Germinal center (tissue), 1 donor: Measurements from ENCODE around the gene TACR1.
"Not testable (repeated sequence)": the region's sequence is repeated elsewhere in the genome, so short reads cannot be mapped to it uniquely, and the experiment has no call there.

Source experiments
- DNase-seq: peaks from one replicate; pipeline ENCODE4 v3.0.0; 2012; ENCODE audit warnings: mixed read lengths, low spot score

Gene TACR1

GRCh38 chr2:75194184-75194868, 5.0 kb downstream of the TACR1 start:
- DNase-seq = no peak

DNA sequence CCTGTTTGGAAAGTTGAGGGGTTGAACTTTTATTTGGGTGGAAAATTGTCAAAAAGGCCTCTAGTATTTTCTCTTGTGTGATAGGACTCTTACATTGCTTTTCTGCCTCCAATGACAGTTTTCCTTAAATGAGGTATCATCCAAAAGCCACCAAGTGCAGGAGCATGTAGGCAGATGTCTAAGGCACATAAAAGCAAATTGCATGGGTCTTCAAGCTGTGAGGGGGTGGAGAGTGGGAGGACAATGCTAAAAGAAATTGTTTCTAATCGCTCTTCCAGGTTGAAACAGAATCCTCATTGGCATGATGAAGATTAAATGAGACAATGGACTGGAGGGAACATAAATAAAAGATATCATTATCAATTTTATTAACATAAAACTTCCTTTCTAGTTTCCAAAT, 6.8 kb downstream of the TACR1 start:
- DNase-seq = no peak

- no peak for DNase-seq
These were observed 8.9 kb downstream of the TACR1 start for GRCh38 chr2:75190271-75190990.

GRCh38 chr2:75186821-75187220, 12.5 kb downstream of the TACR1 start:
- DNase-seq = no peak

GRCh38 chr2:75182606-75183005, 16.7 kb downstream of the TACR1 start:
- DNase-seq = no peak

DNA sequence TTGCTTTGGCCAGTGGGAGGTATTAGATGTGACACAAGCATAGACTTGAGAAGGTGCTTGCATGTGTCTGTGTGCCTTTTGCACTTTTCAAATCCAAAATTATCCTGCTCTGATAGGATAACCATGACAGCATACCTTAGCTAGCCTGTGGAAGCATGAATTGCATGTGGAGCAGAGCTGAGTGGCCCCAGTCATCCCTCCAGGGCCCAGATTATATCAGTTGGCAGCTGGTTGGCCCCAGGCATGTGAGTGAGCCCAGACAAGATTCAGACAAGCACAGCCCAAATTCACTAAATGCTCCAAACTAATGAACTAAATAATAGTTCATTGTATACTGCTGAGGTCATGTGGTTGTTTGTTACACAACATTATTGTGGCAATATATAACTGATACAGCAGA, 18.8 kb downstream of the TACR1 start:
- no peak for DNase-seq

DNA sequence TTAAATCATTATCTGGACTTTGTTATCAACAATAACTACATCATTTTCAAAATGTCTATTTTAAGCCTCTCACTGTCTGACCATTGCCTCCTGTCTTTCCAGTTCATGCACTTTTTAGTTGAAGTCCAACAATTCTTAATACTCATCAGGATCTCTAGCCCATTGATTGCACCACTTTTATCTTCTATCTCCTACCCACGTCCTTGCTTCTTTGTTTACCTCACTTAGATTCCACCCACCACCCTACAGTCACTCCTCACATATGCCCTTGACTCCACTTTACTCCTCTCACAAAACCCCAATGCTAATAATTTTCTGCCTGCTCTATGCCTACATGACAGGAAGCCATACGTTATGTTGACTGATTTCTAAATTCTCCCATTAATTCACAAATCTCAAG, 21.9 kb downstream of the TACR1 start:
- no peak for DNase-seq

GRCh38 chr2:75175456-75175855, 23.9 kb downstream of the TACR1 start:
- DNase-seq = no peak

DNA sequence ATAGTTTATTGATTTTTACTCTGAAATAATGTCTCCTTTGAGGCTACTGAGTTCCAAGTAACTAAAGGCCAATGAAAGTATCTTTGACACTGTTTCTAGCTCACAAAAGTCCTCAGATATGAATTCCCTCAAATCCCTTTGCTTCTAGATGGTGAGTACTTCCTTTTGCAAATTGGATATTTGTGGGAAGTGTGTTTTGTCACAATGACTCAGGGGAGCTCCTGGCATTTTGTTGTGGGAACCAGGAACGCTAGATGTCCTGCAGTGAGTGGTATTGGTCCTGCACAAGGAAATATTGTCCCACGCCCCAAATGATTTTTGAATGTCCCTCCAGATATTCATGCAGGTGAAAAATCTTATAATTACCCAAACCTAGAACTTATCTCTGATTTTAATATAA, 24.3 kb downstream of the TACR1 start:
- no peak for DNase-seq

DNA sequence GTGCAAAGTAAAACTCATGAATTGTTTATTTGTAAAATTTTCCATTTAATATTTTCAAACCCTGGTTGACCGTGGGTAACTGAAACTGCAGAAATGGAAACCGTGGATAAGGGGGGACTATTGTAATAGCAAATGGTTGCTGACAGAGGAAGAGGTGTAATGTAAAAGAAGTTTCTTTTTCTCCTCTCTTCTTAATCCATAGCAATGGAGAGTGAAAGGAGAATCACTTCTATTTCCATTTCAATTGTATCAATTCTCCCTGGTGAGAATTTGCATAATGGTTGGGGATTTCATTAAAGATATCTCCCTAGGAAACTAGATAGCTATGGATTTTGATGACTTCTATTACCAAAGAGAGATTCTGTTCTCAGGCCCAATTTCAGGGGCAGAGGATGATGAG, 24.8 kb downstream of the TACR1 start:
- no peak for DNase-seq

DNA sequence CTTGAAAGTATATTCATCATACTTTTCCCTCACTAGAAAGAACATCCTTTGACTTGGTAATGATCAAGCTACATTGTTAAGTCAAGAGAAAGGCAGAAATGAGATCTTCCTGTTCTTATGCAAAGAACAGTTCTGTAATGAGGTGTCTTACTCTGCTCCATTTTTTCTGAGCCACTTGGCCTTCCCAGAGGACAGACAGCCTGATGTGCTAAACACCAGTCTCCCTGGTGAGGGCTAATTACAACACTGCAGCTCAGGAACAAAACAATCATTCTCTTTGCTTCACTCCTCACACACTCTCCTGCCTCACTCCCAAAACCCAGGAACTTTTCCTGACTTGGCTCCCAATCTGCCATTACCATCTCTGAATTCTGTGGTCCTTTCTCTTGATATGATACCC, 25.6 kb downstream of the TACR1 start:
- DNase-seq = no peak

DNA sequence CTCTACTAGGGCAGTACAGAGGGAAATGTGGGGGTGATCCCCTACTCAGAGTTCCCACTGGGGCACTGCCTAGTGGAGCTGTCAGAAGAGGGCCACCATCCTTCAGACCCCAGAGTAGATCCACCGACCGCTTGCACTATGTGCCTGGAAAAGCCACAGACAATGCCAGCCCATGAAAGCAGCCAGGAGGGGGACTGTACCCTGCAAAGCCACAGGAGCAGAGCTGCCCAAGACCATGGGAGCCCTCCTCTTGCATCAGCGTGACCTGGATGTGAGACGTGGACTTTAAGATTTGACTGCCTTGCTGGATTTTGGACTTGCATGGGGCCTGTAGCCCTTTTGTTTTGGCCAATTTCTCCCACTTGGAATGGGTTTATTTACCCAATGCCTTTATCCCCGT, 27.9 kb downstream of the TACR1 start:
- DNase-seq = not testable (repeated sequence)

DNA sequence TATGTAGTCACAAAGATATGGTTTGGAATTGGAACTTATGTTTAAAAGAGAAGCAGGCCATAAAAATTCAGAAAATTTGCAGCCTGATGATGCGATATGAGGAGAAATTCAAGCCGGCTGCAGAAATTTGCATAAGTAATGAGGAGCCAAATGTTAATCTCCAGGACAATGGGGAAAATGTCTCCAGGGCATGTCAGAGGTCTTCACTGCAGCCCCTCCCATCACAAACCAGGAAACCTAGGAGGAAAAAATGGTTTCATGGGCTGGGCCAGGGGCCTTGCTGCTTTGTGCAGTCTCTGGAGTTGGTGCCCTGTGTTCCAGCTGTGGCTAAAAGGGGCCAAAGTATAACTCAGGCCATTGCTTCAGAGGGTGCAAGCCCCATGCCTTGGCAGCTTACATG, 28.4 kb downstream of the TACR1 start:
- DNase-seq = no peak

DNA sequence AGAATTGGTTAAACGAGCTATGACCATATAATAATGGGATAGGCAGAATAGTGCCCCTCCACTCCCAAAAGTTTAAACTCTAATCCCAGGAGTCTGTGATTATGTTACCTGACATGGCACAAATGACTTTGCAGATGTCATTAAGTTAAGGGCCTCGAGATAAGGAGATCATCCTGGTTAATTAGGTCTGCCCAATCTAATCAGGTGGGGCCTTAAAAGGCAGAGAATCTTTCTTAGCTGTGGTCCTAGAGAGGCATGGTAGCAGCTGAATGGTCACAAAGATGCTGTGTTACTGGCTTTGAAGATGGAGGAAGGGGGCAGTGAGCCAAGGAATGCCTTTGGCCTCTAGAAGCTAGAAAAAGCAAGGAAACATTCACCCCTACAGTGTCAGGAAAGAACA, 31.1 kb downstream of the TACR1 start:
- DNase-seq = no peak

DNA sequence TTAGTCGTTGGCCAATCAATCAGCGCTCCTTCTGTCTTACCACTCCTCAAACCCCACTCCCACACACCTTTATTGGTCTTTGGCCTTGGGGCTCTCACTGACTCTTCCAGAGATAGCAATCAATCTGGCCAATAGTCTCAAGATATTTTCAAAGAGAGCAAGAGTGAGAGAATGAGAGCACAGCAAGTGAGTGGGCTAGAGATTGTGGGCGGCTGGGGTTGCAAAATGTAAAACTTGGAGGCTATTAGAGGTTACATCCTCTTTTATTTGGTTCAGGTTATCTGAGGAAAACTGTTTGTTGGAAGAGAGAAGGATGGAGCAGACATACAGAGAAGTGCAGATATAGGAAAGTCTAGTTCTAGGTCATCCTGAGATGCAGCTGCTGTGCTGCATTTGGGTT, 32.8 kb downstream of the TACR1 start:
- no peak for DNase-seq

DNA sequence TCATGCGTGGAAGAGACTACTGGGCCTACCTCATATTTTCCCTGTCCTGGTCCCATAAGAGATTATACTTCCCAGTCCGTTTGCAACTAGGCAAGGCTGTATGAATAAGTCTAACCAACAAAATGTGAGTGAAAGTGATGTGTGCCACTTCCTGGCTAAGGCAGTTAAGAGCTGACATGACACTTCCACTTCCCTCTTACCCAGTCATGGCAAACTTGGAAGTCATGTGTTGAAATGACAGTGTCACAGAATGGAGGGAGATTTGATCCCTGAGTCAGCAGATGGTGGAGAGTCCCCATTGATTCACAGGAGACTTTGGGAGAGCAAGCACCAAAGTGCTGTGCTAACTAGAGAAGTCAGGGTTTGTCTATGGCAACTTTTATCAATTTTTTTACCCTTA, 36.4 kb downstream of the TACR1 start:
- DNase-seq = no peak

DNA sequence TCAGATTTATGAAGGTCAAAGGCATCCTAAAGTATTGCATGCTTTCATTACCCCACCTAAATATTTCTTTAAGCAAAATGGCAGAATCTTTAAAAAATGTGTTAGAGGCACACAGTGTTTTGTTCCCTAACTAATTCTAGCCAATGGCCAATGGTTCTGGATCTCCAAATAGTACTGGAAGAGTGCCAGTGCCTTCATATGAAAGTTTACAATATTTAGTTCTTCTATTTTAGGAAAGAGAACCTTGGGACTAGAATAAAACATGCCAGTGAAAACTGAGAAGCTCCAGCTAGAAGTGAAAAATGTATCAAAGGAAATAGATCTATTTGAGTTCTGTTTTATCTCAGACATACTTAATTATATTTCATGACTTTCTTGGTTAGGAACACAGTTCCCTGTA, 37.1 kb downstream of the TACR1 start:
- no peak for DNase-seq

GRCh38 chr2:75157435-75157834, 41.9 kb downstream of the TACR1 start:
- no peak for DNase-seq

DNA sequence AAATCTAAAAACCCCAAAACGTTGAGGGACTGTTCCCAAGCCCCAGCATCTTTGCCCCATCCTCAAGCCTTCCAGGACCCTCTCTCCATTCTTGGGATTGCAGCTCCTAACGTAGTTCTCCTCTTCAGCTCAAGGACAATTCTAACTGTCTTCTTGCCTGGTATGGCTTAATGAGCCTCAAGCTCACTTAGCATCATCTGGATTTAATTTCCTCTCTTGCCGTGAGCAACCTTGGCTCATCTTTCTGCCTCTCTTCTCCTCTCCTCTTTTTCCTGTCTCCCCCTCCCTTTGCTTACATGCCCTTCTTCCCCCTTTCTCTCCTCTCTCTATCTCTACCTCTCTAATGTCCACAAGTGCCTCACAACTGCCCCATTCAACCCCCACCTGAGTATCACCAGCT, 44.2 kb downstream of the TACR1 start:
- no peak for DNase-seq

- DNase-seq = no peak
These were observed 46.1 kb downstream of the TACR1 start for GRCh38 chr2:75153221-75153620.

DNA sequence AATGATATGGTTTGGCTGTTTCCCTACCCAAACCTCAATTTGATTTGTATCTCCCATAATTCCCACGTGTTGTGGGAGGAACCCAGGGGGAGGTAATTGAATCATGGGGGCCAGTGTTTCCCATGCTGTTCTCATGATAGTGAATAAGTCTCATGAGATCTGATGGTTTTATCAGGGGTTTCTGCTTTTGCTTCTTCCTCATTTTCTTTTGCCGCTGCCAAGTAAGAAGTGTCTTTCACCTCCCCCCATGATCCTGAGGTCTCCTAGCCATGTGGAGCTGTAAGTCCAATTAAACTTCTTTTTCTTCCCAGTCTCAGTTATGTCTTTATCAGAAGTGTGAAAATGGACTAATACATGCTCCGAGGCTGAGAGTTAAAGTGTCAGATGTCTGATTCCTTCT, 47.1 kb downstream of the TACR1 start:
- DNase-seq = not testable (repeated sequence)

DNA sequence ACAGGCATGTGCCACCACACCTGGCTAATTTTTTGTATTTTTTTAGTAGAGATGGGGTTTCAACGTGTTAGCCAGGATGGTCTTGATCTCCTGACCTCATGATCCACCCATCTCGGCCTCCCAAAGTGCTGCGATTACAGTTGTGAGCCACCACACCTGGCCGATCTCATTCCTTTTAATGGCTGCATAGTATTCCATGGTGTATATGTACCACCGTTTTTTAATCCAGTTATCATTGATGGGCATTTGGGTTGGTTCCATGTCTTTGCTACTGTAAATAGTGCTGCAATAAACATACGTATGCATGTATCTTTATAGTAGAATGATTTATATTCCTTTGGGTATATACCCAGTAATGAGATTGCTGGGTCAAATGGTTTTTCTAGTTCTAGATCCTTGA, 51.4 kb downstream of the TACR1 start:
- DNase-seq = not testable (repeated sequence)

DNA sequence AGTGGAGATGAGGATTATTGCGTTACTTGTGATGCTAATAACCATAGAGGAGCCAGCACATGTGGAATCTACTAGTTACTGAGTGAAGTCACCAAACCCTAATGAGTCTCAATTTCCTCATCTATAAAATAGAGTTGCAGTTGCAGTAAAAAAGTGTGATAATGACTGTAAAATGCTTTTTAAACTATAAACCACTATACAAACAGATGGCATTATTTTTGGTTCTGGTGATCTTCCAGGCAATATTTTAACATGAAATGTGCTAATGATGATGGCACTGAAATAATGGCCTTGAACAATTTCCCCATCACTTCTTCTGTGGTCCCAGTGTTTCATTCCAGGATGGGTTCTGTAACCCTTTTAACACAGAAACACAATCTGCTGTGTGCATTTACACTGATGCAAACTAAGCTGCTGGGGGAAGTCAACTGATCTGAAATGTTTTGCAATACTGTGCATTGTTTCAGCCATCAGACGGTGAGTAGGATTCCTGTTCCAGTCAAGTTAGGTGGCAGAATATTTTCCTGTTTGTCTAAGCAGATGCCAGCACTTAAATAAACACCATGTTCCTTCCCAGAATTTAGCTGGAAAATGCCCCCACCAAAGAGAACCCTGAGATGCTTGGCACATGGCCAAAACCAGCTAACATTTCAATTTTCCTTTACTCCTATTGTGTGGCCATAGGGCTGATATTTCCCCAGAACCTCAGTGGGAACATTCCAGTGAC, 52.6 kb downstream of the TACR1 start:
- no peak for DNase-seq
